Astrocyte of the spinal cord (primary cell): ENCODE results near the gene WDR89.
"Not testable (repeated sequence)": the region's sequence is repeated elsewhere in the genome, so short reads cannot be mapped to it uniquely, and the experiment has no call there.

Source experiments
- DNase-seq: peaks from one replicate; pipeline ENCODE4 v3.0.0; 2011; ENCODE audit warnings: low read depth, low spot score
- H3K4me3 ChIP-seq: 2 replicates; pipeline ENCODE4 v1.5.1; 2011; ENCODE audit warnings: low read depth, mild to moderate bottlenecking, low read length, moderate library complexity
- CTCF ChIP-seq: IDR thresholded peaks from 2 replicates; pipeline ENCODE4 v1.5.1; 2012; ENCODE audit warnings: low read depth, mild to moderate bottlenecking, low read length, inconsistent platforms
- in situ Hi-C: cut with HindIII; loops from 2 replicates; pipeline ENCODE4 v1.10.0; 2017; ENCODE audit warnings: low sequenced_read_pairs

The WDR89 gene

GRCh38 chr14:63603749-63604277 lies 37.9 kb downstream of the WDR89 start:
- in situ Hi-C loops, result no loop called here
- DNase-seq, result no peak
- no peak for TF ChIP-seq CTCF
- H3K4me3 ChIP-seq, result no peak overlapping the region

- TF ChIP-seq CTCF, result no peak
- in situ Hi-C loops, result no loop called here
- no peak for DNase-seq
These were observed 42.9 kb downstream of the WDR89 start for GRCh38 chr14:63598807-63599206.

GRCh38 chr14:63596998-63597658 lies 44.5 kb downstream of the WDR89 start:
- in situ Hi-C loops, result no loop called here
- no peak overlapping the region for H3K4me3 ChIP-seq
- no peak for TF ChIP-seq CTCF

More at GRCh38 chr14:63598807-63599206, 42.9 kb downstream of the WDR89 start:
- H3K4me3 ChIP-seq, result no peak overlapping the region

DNA sequence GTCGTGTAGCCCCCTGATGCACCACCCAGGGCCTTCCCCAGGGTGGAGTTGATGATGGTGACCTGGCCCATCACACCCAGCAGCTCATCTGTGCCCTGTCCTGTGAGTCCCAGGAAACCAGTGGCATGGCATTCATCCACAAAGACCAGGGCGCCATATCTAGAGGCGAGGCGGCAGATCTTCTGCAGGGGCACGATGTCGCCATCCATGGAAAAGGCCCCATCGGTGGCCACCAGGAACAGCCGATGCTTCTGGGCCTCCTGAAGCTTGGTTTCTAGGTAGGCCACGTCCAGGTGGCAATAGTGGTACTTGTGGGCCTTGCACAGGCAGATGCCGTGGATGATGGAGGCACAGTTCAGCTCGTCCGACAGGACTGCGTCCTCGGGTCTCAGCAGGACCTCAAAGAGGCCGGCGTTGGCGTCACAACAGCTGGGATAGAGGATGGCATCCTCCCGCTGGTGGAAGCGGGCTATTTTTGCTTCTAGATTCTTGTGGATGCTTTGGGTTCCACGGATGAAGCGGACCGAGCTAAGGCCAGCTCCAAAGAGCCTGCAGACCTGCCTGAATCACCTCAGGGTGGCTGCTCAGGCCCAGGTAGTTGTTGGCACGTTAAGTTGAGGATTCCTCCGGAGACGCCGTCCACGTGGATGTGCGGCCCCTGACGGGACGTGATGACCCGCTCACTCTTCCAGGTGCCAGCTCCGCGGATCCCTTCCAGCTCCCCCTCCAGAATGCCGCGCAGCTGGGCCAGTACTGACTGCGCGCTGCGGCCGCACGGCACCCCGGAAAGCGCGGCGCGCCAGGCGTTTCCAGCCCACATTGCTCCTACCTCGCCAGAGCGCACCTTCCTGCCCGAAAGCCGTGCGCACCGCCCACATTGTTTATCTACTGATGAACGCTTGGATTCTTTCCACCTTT lies 47.0 kb downstream of the WDR89 start:
- in situ Hi-C loops, result no loop called here
- no peak for DNase-seq
- TF ChIP-seq CTCF, result no peak
- H3K4me3 ChIP-seq, result no peak overlapping the region

More at GRCh38 chr14:63596998-63597658, 44.5 kb downstream of the WDR89 start:
- no peak for DNase-seq

GRCh38 chr14:63583046-63583445 lies 58.6 kb downstream of the WDR89 start:
- DNase-seq, in situ Hi-C loops, H3K4me3 ChIP-seq: not testable (repeated sequence)

- DNase-seq, result no peak
- TF ChIP-seq CTCF, result no peak
- H3K4me3 ChIP-seq, result no peak overlapping the region
- in situ Hi-C loops, result no loop called here
These were observed 60.2 kb downstream of the WDR89 start for GRCh38 chr14:63581491-63581890.

DNA sequence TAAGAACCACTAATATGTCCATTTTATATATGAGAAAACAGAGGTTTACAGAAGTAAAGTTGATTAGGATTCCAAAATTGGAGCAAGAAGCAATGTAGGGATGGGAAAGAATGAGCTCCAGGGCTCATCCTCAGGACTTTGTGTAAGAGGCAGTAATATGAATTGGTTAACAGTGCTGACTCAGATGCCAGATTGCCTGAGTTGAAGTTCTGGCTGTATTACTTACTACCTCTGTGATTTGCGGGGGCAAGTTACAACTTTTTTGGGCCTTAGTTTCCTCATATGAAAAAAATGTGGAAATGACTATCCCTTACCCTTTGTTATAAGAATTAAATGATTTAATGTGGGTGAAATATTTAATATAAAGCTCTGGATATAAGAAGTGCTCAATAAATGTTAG lies 63.4 kb downstream of the WDR89 start:
- in situ Hi-C loops, result no loop called here
- H3K4me3 ChIP-seq, result no peak overlapping the region
- no peak for DNase-seq
- TF ChIP-seq CTCF, result no peak
